H1 (cell line): ENCODE measurements around the gene SSPN. TPM values are rescaled to one million over a fixed set of nuclear protein-coding genes. Genes with fewer than 3 reads are reported as not detected.

ENCODE experiments used
- CTBP2 ChIP-seq: IDR thresholded peaks from 2 replicates; pipeline ENCODE4 v1.7.0; 2011; ENCODE audit warnings: borderline replicate concordance, mild to moderate bottlenecking, moderate library complexity, mixed read lengths, low read length; ENCODE audit not compliant: insufficient read depth, insufficient read length
- RBBP5 ChIP-seq: IDR thresholded peaks from 2 replicates; pipeline ENCODE4 v1.7.1; 2012; ENCODE audit warnings: low read depth, mild to moderate bottlenecking, inconsistent platforms, low read length, moderate library complexity, borderline replicate concordance
- SIN3A ChIP-seq, 2 experiments: IDR thresholded peaks in 1 of 2; conservative IDR thresholded peaks in 1 of 2; 2 replicates each; pipeline ENCODE4 v1.6.1; 2011 to 2012; ENCODE audit warnings: low read length in 2 of 2, improper control_type of control experiment in 1 of 2, low read depth in 1 of 2, mild to moderate bottlenecking in 1 of 2
- polyA plus RNA-seq, 7 experiments: library from polyadenylated mRNA; depleted of rRNA in 3 of 7; stranded (reverse) in 5 of 7; unstranded in 2 of 7; fragments of >200 nt in 5 of 7; fragments of 200-250 nt in 2 of 7; gene quantifications; 1 replicate in 5 of 7; 2 replicates in 1 of 7; 4 replicates in 1 of 7; pipeline versions ENCODE4 v1.2.1 to v1.2.3, GENCODE V29; 2011 to 2013; ENCODE audit warnings: missing spikeins in 2 of 7, mixed read lengths in 2 of 7
- total RNA-seq: library from RNA; stranded (reverse); fragmentation: NEBNext Ultra II Directional; extraction: Animal tissue kit (Norgen Biotek cat#: 25700); gene quantifications from 2 replicates; pipeline ENCODE4 v1.2.1, GENCODE V29; 2021

SSPN gene
- total and polyA plus RNA-seq, 2 of the 8 experiments (the other 6 are each of a cell fraction or from before 2014, with no cell fraction given) = 0.86 to 1.8 TPM

DNA sequence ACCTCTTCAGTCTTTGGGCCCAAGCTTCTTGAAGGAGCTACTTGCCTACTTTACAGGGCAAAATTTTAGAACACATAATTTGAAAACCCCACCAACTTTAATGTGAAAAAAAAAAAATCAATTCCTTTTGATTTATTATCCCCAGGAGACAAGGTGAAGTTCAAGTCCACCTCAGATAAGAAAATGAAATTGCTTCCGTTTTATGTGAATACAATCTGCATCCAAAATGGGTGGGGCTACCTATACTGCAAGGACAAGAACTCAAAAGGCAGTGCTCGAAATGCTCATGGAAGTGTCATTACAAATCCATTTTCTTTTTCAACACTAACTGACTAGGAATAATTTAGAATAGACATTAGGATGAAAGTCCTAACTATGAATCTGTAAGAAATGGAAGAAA, 45.7 kb downstream of the SSPN start (continued):
- no peak for TF ChIP-seq RBBP5
- TF ChIP-seq CTBP2 = no peak
- TF ChIP-seq SIN3A (conservative IDR thresholded peaks at IDR 0.05 in 1 of 2, IDR thresholded peaks at IDR 0.05 in 1 of 2; ENCODE audit: low read depth in 1 of 2, low read length in 2 of 2) = no peak
